Transverse colon (tissue), 4 donors: ENCODE data around the gene GNG13. TPM values are rescaled to one million over a fixed set of nuclear protein-coding genes. Genes with fewer than 3 reads are reported as not detected.

Experiments used
- DNase-seq: peaks from one replicate; pipeline ENCODE4 v3.0.0-alpha.2; 2019
- H3K27ac ChIP-seq, 4 donors: fragments of 200-600 bp; sonication (generic); 2 replicates each; pipeline ENCODE4 v1.5.1; 2016 to 2018; ENCODE audit warnings: inconsistent platforms in 4 of 4
- H3K27me3 ChIP-seq: fragments of 200-600 bp; sonication (generic); 2 replicates; pipeline ENCODE4 v1.5.1; 2017; ENCODE audit warnings: inconsistent platforms
- H3K36me3 ChIP-seq, 4 donors: fragments of 200-600 bp; sonication (generic); 2 replicates each; pipeline ENCODE4 v1.5.1; 2017 to 2019; ENCODE audit warnings: inconsistent platforms in 4 of 4
- H3K4me1 ChIP-seq, 4 donors: fragments of 200-600 bp; sonication (generic); 2 replicates each; pipeline ENCODE4 v1.5.1; 2017 to 2020; ENCODE audit warnings: inconsistent platforms in 4 of 4
- H3K4me3 ChIP-seq, 4 donors: fragments of 200-600 bp; sonication (generic); 1 replicate in 1 of 4; 2 replicates in 3 of 4; pipeline versions ENCODE4 v1.5.1 to v1.6.1; 2017 to 2019; ENCODE audit warnings: inconsistent platforms in 4 of 4
- H3K9me3 ChIP-seq, 2 donors: fragments of 200-600 bp; sonication (generic); 2 replicates each; pipeline ENCODE4 v1.5.1; 2017 to 2019; ENCODE audit warnings: inconsistent platforms in 2 of 2
- EP300 ChIP-seq: sonication (generic); formaldehyde crosslinking; IDR thresholded peaks from one replicate; pipeline ENCODE4 v1.6.1; 2017; ENCODE audit warnings: antibody characterized with exemption, low read depth
- POLR2A ChIP-seq: fragments of 450-650 bp; IDR thresholded peaks from one replicate; pipeline ENCODE4 v1.6.1; 2016; ENCODE audit warnings: antibody characterized with exemption, mild to moderate bottlenecking, moderate library complexity
- POLR2AphosphoS5 ChIP-seq, 3 donors: sonication (generic); formaldehyde crosslinking; IDR thresholded peaks; one replicate each; pipeline ENCODE4 v1.6.1; 2016; ENCODE audit warnings: antibody characterized with exemption in 3 of 3
- WGBS, 2 donors: methylation state at CpG; one replicate each; pipeline ENCODE4 v1.1.5; 2018; ENCODE audit warnings: low coverage in 1 of 2; 5-methylcytosine and 5-hydroxymethylcytosine counted together
- in situ Hi-C, 4 donors: fragments of 200-750 bp; cut with MboI; loops; one replicate each; pipeline versions ENCODE4 v1.15.0 to v1.15.1; 2017; ENCODE audit warnings: low sequenced_read_pairs in 3 of 4, low pct_ligation_motif_present in 1 of 4, low pct_unique_long_range_greater_than_20kb in 1 of 4
- intact Hi-C: fragments of 100-400 bp; cut with DNase I; formaldehyde crosslinking; loops from one replicate; pipeline ENCODE4 v1.15.1; 2023; ENCODE audit warnings: low total_unique reads
- total RNA-seq, 4 donors: library from RNA; depleted of rRNA; stranded (reverse); fragments of >200 nt; gene quantifications; one replicate each; pipeline ENCODE4 v1.1.0, GENCODE V29; 2016
- TF ChIP-seq, protein P1 (sequence below), 5 experiments: fragments of 200-600 bp in 3 of 5; fragments of 450-650 bp in 2 of 5; sonication (generic) in 3 of 5; IDR thresholded peaks; 1 replicate in 2 of 5; 2 replicates in 3 of 5; pipeline ENCODE4 v1.5.1; 2016 to 2017; ENCODE audit warnings: antibody characterized with exemption in 5 of 5, inconsistent platforms in 3 of 5, mild to moderate bottlenecking in 2 of 5, moderate library complexity in 1 of 5

The GNG13 gene
- total RNA-seq, 4 donors from 2014 or later: 0.48 TPM; not detected in 3

DNA sequence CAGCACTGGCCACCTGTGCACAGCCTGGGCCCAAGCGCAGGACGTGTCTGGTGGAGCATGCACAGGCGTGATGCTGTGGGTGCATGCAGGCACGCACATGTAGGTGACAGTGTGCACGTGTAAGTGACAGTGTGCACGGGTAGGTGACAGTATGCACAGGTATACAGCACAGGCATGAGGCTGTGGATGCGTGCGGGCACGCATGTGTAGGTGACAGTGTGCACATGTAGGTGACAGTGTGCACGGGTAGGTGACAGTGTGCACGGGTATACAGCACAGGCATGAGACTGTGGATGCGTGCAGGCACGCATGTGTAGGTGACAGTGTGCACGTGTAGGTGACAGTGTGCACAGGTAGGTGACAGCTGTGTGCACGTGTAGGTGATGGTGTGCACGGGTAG is 20.2 kb downstream of the GNG13 start:
- in situ Hi-C loops (loop anchor here in 1 of 4 donors (10.0 kb wide), 1 partner anchor 65 kb away; the partner anchor contains the start of gene METRN), intact Hi-C loops (no loop called here)
- peaks cover 73% of the 10 kb centered on the region for H3K27me3 ChIP-seq
- TF ChIP-seq EP300: no peak
- TF ChIP-seq POLR2A: no peak
- TF ChIP-seq, protein P1, sequence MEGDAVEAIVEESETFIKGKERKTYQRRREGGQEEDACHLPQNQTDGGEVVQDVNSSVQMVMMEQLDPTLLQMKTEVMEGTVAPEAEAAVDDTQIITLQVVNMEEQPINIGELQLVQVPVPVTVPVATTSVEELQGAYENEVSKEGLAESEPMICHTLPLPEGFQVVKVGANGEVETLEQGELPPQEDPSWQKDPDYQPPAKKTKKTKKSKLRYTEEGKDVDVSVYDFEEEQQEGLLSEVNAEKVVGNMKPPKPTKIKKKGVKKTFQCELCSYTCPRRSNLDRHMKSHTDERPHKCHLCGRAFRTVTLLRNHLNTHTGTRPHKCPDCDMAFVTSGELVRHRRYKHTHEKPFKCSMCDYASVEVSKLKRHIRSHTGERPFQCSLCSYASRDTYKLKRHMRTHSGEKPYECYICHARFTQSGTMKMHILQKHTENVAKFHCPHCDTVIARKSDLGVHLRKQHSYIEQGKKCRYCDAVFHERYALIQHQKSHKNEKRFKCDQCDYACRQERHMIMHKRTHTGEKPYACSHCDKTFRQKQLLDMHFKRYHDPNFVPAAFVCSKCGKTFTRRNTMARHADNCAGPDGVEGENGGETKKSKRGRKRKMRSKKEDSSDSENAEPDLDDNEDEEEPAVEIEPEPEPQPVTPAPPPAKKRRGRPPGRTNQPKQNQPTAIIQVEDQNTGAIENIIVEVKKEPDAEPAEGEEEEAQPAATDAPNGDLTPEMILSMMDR (IDR thresholded peaks at IDR 0.05): no peak
- TF ChIP-seq POLR2AphosphoS5 (IDR thresholded peaks at IDR 0.05): no peak
- H3K9me3 ChIP-seq: no peaks in the 10 kb centered on the region
- H3K27ac ChIP-seq: no peak overlapping the region
- DNase-seq: no peak
- no peaks in the 10 kb centered on the region for H3K36me3 ChIP-seq
- H3K4me1 ChIP-seq: no peaks in the 10 kb centered on the region
- WGBS, 2 donors: 88% methylated on average over 16 of the region's 16 CpGs; no CpG with 5 or more reads in 1 of the 2 donors
- no peak overlapping the region for H3K4me3 ChIP-seq

- H3K27ac ChIP-seq: no peak overlapping the region
- no peak for DNase-seq
- no peak for TF ChIP-seq POLR2A
- TF ChIP-seq POLR2AphosphoS5 (IDR thresholded peaks at IDR 0.05): no peak
- no peak for TF ChIP-seq EP300
- TF ChIP-seq, protein P1 (IDR thresholded peaks at IDR 0.05): no peak
- H3K27me3 ChIP-seq: peaks cover 78% of the 10 kb centered on the region
- 70% methylated on average over 11 of the region's 13 CpGs; no CpG with 5 or more reads in 1 of the 2 donors for WGBS, 2 donors
- no peaks in the 10 kb centered on the region for H3K4me1 ChIP-seq
- no peaks in the 10 kb centered on the region for H3K36me3 ChIP-seq
- in situ Hi-C loops: no loop called here
- H3K9me3 ChIP-seq: no peaks in the 10 kb centered on the region
- intact Hi-C loops: no loop called here
- no peak overlapping the region for H3K4me3 ChIP-seq
Measured at GRCh38 chr16:779561-779960, 21.0 kb downstream of the GNG13 start.

- no peak overlapping the region for H3K4me3 ChIP-seq
- DNase-seq: no peak
- no peaks in the 10 kb centered on the region for H3K4me1 ChIP-seq
- in situ Hi-C loops: no loop called here
- H3K9me3 ChIP-seq: no peaks in the 10 kb centered on the region
- intact Hi-C loops: no loop called here
- peaks cover 83% of the 10 kb centered on the region for H3K27me3 ChIP-seq
- TF ChIP-seq POLR2AphosphoS5 (IDR thresholded peaks at IDR 0.05): no peak
- no peak for TF ChIP-seq EP300
- TF ChIP-seq, protein P1 (IDR thresholded peaks at IDR 0.05): no peak
- no peak for TF ChIP-seq POLR2A
- 76 to 90% methylated on average over 3 to 6 of the region's 6 CpGs for WGBS, 2 donors
- H3K27ac ChIP-seq: no peak overlapping the region
- H3K36me3 ChIP-seq: no peaks in the 10 kb centered on the region
Measured at GRCh38 chr16:778909-779527, 21.5 kb downstream of the GNG13 start.

DNA sequence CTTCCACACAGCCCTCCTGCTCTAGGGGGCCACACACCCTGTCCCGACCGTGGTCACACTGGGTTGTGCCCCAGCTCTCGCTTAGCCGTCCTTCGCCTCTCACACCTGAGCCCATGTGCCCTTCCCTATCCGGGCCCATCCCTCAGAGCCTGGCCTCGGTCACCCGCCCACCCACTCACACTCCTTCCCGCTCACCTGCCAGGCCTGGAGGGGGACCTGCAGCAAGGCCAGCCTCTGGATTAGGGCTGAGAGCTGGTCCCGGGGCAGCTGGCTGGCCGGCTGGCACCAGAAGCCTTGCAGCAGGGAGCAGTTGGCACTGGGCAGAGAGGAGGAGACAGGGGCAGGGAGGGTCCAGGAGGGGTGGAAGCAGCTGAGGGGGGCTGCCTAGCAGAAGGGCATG is 22.1 kb downstream of the GNG13 start:
- TF ChIP-seq, protein P1 (IDR thresholded peaks at IDR 0.05): no peak
- TF ChIP-seq POLR2A: no peak
- no peak for TF ChIP-seq POLR2AphosphoS5 (IDR thresholded peaks at IDR 0.05)
- TF ChIP-seq EP300: no peak
- no peak for DNase-seq
- 71% methylated on average over 11 of the region's 11 CpGs; no CpG with 5 or more reads in 1 of the 2 donors for WGBS, 2 donors
- Histone ChIP-seq H3K27me3 (peaks cover 80% of the 10 kb centered on the region), H3K36me3 (no peaks in the 10 kb centered on the region), H3K4me3 (no peak overlapping the region), H3K9me3 (no peaks in the 10 kb centered on the region), H3K27ac (no peak overlapping the region), H3K4me1 (no peaks in the 10 kb centered on the region)
- in situ Hi-C loops (no loop called here), intact Hi-C loops (no loop called here)
